ENCODE results near the gene CAMK2B.

The CAMK2B gene

DNA sequence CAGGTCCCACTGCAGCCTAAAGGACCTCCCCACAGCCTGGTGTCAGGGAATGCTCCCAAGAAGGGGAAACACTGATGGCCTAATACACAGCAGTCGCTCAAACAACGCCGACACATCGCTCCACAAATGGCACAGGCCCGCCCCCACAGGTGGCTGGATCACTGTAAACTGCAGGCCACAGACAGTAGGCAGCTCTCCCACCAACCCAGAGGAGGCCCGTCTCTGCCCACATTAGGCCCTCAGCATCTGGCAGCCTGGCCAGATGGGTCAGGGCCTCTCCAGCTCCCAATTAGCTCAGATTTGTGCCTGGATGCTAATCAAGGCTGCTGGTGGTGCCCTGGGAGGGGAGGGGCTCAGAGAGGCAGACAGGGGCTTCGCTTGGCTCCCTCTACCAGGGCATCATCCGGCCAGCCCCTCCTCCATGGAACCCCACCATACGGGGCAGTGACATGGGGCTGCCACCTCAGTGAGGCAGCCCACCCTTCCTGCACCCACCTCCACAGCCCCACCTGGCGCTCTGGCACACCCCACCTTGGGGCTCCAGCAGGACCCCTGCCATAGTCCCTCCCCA, 42.7 kb downstream of the CAMK2B start:
- H3K4me3 ChIP-seq (ENCODE audit: low read length), result no peak overlapping the region
- DNase-seq (ENCODE audit: low read depth), result no peak
- TF ChIP-seq, protein P1, sequence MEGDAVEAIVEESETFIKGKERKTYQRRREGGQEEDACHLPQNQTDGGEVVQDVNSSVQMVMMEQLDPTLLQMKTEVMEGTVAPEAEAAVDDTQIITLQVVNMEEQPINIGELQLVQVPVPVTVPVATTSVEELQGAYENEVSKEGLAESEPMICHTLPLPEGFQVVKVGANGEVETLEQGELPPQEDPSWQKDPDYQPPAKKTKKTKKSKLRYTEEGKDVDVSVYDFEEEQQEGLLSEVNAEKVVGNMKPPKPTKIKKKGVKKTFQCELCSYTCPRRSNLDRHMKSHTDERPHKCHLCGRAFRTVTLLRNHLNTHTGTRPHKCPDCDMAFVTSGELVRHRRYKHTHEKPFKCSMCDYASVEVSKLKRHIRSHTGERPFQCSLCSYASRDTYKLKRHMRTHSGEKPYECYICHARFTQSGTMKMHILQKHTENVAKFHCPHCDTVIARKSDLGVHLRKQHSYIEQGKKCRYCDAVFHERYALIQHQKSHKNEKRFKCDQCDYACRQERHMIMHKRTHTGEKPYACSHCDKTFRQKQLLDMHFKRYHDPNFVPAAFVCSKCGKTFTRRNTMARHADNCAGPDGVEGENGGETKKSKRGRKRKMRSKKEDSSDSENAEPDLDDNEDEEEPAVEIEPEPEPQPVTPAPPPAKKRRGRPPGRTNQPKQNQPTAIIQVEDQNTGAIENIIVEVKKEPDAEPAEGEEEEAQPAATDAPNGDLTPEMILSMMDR (conservative IDR thresholded peaks at IDR 0.05; ENCODE audit: low read length), result no peak

DNA sequence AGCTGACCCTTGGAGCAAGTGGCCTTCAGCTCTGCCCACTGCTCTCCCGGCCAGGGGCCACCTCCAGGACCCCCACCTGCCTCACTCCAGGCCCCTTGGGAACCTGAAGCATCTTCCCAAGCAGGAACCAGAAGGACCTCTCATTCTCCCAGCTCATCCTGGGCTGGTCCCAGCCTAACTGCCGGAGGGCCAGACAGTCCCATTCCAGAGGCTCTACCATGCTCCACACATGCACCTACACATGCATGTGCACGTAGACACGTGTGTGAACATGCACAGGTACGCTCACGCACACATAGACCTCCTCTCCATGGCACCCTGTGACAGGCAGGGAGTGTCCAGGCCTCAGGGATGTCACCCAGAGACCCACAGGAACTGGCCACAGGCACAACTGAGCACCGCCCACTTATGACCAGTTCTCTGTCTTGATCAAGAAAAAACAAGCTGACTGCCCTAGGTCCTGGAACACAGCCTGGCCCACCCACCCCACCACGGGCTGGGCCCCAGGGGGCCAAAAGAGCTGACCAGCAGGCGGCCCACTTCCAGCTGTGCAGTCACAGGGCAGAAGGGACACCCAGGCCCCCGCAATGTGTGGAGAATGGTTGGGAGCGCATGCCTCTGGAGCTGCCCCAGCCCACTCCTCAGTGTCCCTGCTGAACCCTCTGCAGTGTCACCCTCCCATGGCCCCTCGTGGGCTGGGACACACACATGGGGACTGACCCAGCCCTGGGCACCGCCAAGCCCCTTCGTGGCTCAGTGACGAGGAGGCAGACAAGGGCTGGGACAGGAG, 43.4 kb downstream of the CAMK2B start:
- DNase-seq (ENCODE audit: low read depth), result no peak
- TF ChIP-seq, protein P1 (conservative IDR thresholded peaks at IDR 0.05; ENCODE audit: low read length), result no peak
- no peak overlapping the region for H3K4me3 ChIP-seq (ENCODE audit: low read length)

DNA sequence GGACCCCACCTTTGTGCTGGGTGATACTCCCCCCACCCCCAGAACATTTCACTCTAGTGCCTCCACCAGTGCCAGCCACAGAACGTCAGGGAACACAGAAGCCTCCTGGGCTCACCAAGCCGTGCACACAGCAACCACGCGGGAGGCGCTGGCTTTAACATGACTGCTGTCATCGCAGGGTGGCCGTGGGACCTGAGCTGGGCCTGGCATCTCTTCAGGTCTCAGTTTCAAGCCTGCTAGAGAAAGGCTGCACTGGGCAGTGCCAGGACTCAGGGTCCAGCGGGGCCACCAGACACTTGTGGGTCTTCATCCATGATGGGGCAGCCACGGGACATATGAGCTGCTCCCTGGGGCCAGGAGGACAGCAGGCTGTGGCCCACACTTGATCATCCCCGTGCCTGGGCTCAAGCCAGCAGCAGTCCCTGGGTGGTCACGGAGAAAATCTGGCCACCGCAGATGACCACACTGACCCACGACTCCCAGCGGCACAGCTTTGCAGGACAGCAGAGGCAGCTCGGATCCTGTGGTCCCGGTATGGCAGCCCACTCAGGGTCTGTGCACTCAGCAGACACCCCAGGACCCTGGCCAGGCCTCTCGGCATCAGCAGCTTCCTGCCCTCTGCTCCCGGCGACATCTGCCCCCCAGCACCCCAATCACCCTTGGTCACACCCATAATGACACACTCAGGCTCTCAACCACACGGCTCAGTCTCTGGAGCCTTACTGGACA, 44.2 kb downstream of the CAMK2B start:
- TF ChIP-seq, protein P1 (conservative IDR thresholded peaks at IDR 0.05; ENCODE audit: low read length), result no peak
- H3K4me3 ChIP-seq (ENCODE audit: low read length), result no peak overlapping the region
- no peak for DNase-seq (ENCODE audit: low read depth)

DNA sequence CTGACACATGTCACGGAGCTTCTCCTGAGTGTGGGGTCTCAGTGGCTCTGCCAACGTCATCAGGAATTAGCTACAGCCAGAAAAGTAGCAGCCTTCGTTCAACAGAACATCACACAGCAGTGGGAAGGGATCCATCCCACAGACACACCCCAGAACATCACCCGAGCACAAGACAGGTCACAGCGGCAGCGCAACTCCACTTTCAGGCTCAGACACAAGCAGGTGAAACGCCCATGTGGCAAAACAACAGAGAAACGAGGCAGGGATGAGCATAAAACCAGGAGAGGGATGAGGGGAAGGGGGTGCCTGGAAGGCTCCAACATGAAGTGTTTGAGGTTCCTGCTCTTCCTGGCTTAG, 44.8 kb downstream of the CAMK2B start:
- no peak for DNase-seq (ENCODE audit: low read depth)
- TF ChIP-seq, protein P1 (conservative IDR thresholded peaks at IDR 0.05; ENCODE audit: low read length), result no peak
- no peak overlapping the region for H3K4me3 ChIP-seq (ENCODE audit: low read length)

DNA sequence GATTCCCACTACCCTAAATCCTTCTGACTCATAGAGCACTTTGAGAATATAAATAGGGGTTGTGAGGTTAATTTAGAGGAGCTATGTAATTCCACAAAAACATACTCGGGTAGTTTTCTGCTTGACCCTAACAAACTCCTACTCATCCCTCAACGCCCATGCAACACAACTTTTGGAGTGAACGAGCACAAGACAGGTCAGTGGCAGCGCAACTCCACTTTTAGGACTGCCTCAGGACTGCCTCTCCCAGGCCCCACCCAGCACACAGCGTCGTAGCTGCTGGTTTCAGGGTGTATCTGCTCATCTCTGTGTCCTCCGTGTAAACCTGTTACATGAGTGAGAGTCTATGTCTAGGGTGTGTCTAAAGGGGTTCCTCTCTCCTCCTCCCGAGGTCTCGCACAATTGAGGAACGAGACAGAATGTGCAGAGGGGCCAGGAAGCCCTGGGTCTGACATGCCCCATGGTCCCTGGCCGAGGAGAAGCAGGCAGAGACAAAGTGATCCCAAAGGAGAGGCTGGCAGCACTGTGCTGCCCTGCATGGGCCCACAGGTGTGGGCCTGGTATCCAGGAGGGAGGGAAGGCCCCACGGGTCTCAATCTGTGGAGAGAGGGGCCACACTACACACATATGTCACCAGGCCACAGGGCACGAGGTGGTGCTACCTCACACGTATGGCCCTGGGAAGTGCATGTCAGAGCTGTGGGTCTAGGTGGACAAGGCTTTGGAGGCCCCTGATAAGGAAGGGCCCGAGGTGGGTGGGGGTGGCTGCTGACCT, 45.5 kb downstream of the CAMK2B start:
- H3K4me3 ChIP-seq (ENCODE audit: low read length), result no peak overlapping the region
- TF ChIP-seq, protein P1 (conservative IDR thresholded peaks at IDR 0.05; ENCODE audit: low read length), result no peak
- no peak for DNase-seq (ENCODE audit: low read depth)

DNA sequence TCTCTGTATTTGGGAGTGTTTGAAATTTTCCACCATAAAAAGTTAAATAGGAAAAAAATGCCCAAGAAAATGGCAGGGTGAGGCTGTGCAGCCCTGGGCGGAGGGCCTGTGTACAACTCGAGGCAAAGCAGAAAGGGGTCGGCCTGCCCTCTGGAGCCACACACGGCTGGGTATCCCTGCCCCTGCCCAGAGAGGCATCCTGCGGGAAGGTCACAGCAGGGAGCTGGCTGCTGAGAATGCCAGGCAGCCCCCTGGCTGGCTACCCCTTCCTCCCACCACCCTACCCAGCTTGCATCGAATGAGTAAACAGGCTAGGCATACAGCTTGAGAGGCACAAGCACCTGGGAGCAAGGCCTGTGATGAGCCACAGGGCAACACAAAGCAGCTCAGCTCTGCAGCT, 46.1 kb downstream of the CAMK2B start:
- TF ChIP-seq, protein P1 (conservative IDR thresholded peaks at IDR 0.05; ENCODE audit: low read length), result no peak
- DNase-seq (ENCODE audit: low read depth), result no peak

More for the DNA sequence above, 46.1 kb downstream of the CAMK2B start:
- H3K4me3 ChIP-seq (ENCODE audit: low read length), result no peak overlapping the region
